Suprapubic skin (tissue), 4 donors: ENCODE measurements around the gene HOXA6.
A peak's percentile ranks its signal among the peaks of the same experiment; 100 is the strongest.

Experiments
- EP300 ChIP-seq: sonication (generic); formaldehyde crosslinking; IDR thresholded peaks from one replicate; pipeline ENCODE4 v1.6.1; 2017; ENCODE audit warnings: antibody characterized with exemption
- POLR2AphosphoS5 ChIP-seq, 3 donors: sonication (generic); formaldehyde crosslinking; IDR thresholded peaks; one replicate each; pipeline ENCODE4 v1.6.1; 2017; ENCODE audit warnings: antibody characterized with exemption in 3 of 3
- TF ChIP-seq, protein P1 (sequence below), 2 donors: fragments of 200-600 bp in 1 of 2; fragments of 450-650 bp in 1 of 2; sonication (generic) in 1 of 2; IDR thresholded peaks; one replicate each; pipeline ENCODE4 v1.5.1; 2016 to 2019; ENCODE audit warnings: antibody characterized with exemption in 2 of 2, mild to moderate bottlenecking in 1 of 2, moderate library complexity in 1 of 2

DNA sequence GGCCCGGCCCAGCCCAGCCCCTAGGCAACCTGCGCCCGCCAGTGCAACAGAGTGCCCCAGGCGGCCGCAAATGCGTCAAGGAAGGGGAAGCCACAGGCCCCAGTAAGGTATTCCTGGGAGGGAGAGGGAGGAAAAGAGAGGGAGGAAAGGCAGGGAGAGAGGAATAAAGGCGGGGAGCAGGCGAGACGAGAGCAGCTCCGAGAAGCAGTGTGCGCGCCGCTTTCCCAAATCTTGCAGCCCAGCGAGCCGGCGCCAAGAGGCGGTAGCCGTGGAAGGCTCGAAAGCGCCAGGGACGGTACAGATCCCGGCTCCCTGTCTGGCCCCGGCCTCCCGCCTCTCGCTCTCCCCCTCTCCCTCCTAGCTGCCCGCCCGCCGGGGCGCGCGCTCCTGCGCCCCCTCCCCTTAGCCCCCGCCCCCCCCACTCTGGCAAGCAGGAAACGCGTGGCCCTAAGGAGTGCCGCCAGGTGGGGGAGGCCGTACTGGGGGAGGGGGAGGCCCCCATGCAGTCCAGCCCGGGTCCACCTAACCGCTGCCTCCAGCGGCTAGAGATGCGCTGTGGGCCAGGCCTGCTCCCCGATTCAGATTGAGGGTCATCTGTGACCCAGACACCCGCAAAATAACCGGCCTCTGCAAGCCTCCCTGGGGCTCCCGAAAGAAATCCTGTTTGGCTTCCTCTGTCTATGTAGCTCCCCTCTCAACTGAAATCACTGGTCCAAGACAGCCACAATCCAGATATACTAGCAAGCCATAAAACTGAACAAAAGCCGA is 22.3 kb upstream of the HOXA6 start:
- TF ChIP-seq, protein P1, sequence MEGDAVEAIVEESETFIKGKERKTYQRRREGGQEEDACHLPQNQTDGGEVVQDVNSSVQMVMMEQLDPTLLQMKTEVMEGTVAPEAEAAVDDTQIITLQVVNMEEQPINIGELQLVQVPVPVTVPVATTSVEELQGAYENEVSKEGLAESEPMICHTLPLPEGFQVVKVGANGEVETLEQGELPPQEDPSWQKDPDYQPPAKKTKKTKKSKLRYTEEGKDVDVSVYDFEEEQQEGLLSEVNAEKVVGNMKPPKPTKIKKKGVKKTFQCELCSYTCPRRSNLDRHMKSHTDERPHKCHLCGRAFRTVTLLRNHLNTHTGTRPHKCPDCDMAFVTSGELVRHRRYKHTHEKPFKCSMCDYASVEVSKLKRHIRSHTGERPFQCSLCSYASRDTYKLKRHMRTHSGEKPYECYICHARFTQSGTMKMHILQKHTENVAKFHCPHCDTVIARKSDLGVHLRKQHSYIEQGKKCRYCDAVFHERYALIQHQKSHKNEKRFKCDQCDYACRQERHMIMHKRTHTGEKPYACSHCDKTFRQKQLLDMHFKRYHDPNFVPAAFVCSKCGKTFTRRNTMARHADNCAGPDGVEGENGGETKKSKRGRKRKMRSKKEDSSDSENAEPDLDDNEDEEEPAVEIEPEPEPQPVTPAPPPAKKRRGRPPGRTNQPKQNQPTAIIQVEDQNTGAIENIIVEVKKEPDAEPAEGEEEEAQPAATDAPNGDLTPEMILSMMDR (IDR thresholded peaks at IDR 0.05), result no peak
- TF ChIP-seq POLR2AphosphoS5 (IDR thresholded peaks at IDR 0.05), result peak in 2 of 3 donors; percentile 10 to 13
- no peak for TF ChIP-seq EP300
